NCI-H146 (cell line): ENCODE measurements around the gene MOG.
"Not testable (repeated sequence)": the region's sequence is repeated elsewhere in the genome, so short reads cannot be mapped to it uniquely, and the experiment has no call there.

ENCODE experiments used
- DNase-seq: peaks from one replicate; lab custom pipeline; 2025; lab: John Stamatoyannopoulos, UW

Gene MOG

GRCh38 chr6:29641430-29642148 is 15.3 kb upstream of the MOG start:
- no peak for DNase-seq

GRCh38 chr6:29647927-29648642 is 8.8 kb upstream of the MOG start:
- DNase-seq, result peak; percentile 44

- peak; percentile 97 for DNase-seq
Observed at GRCh38 chr6:29649701-29650673, 6.9 kb upstream of the MOG start.

GRCh38 chr6:29651413-29652197 is 5.3 kb upstream of the MOG start:
- DNase-seq, result peak; percentile 44

GRCh38 chr6:29652198-29652584 is 4.7 kb upstream of the MOG start:
- DNase-seq, result no peak

- DNase-seq, result peak; percentile 86
Observed at GRCh38 chr6:29653452-29654038, 3.3 kb upstream of the MOG start.

GRCh38 chr6:29655658-29656057 is 1.2 kb upstream of the MOG start:
- no peak for DNase-seq

GRCh38 chr6:29656157-29656556 is 735 bp upstream of the MOG start:
- no peak for DNase-seq

- DNase-seq, result peak; percentile 40
Observed at GRCh38 chr6:29661071-29661470, 4.2 kb downstream of the MOG start.

GRCh38 chr6:29661502-29662141 is 4.7 kb downstream of the MOG start:
- DNase-seq, result not testable (repeated sequence)

- DNase-seq, result no peak
Observed at GRCh38 chr6:29663300-29664042, 6.6 kb downstream of the MOG start.

GRCh38 chr6:29665942-29666825 is 9.3 kb downstream of the MOG start:
- no peak for DNase-seq

GRCh38 chr6:29666826-29667130 is 9.9 kb downstream of the MOG start:
- no peak for DNase-seq

- no peak for DNase-seq
Observed at GRCh38 chr6:29667158-29667557, 10.3 kb downstream of the MOG start.

GRCh38 chr6:29671026-29671425 is 14.1 kb downstream of the MOG start:
- no peak for DNase-seq

- not testable (repeated sequence) for DNase-seq
Observed at GRCh38 chr6:29672116-29672515, 15.2 kb downstream of the MOG start.

- no peak for DNase-seq
Observed at GRCh38 chr6:29673161-29673560, 16.3 kb downstream of the MOG start.

GRCh38 chr6:29674008-29674407 is 17.1 kb downstream of the MOG start:
- no peak for DNase-seq

GRCh38 chr6:29675561-29675960 is 18.7 kb downstream of the MOG start:
- peak; percentile 40 for DNase-seq
